SH-SY5Y (cell line): ENCODE data around the gene CELF2.

ENCODE experiments used
- GATA2 ChIP-seq: IDR thresholded peaks from 2 replicates; pipeline ENCODE4 v1.6.1; 2011; ENCODE audit warnings: mild to moderate bottlenecking, low read depth, low read length
- GATA3 ChIP-seq: IDR thresholded peaks from 2 replicates; pipeline ENCODE4 v1.6.1; 2011; ENCODE audit warnings: low read depth, mild to moderate bottlenecking, low read length, moderate library complexity

The CELF2 gene

GRCh38 chr10:11207560-11207844, 189.8 kb downstream of the CELF2 start:
- no peak for TF ChIP-seq GATA3

DNA sequence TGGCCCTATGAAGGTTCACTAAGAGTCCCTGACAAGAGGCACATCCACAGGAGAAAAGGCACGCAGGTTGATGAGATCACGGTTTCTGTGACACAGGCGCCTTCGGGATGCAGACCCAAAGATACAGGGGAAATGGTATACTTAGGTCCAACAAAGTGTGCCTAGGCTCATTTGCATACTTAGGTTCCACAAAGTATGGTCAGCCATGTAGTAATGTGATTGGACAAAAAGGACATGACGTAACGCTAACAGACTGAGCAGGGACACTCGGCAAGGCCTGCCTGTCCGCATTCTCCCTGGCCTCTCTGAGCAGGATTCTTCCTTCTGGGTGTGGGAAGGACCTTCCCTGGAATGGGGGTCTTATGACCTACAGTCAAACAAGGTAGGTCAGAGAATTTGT, 190.6 kb downstream of the CELF2 start:
- TF ChIP-seq GATA2 = no peak
- TF ChIP-seq GATA3 = no peak

DNA sequence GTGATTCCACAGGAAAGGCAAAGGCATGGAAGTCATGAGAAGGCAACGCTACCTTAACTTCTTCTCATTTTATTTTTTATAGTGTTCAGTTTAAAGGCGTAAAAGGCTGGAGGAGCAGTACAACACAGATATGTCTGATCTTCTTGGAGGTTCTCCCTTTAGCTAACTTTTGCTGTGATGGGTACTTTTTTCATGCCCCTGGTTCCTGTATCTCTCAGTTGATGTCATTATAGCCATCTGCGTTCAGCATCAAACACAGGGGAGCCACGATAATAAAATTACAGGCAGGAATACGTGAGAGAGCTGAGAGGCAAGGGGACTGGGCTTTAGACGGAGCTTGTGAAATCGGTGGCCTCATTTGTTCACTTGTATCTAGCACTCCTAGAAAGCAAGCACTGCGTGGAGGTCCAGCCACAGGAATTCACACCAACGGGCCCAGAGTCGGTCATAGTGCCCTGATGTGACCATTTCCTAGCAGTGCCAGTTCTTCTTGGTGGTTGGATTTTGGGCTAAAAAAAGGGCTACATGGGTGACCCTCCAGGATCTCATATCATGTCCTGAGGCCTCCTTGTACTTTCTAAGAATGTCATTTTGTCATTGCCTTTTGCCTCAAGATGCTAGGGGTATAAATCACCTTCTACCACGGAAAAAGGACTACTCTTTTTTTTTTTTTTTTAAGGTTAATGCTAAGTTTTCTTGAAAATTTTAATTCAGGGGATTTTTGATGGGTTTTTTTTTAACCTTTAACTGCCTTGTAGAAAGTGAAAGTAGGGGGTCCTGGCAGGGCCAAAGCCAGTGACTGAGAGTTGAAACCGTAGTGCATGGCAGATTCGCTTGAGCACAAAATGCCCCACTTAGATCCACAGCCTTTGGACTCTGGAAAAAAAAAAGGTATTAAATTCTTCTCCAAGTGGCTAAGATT, 191.5 kb downstream of the CELF2 start:
- no peak for TF ChIP-seq GATA3
- TF ChIP-seq GATA2 = no peak

DNA sequence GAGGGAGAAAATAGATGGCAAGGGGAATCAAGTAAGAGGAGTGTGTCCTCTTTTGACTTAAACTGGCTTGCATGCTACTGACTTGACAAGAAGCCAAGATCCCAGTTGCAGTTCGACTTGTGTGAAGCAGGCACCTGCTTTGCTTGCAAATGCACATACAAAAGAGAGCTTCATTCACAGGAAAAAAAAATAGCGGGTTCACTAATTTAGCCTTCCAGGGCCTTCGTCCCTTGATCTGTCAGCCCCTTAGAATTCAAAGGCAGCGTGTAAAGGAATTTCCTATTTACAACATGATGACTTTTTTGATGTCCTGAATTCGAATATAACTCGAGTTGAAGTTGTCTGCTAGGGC, 192.1 kb downstream of the CELF2 start:
- TF ChIP-seq GATA3 (no peak), GATA2 (no peak)

GRCh38 chr10:11210211-11210922, 192.7 kb downstream of the CELF2 start:
- TF ChIP-seq GATA3 (no peak), GATA2 (no peak)

GRCh38 chr10:11212288-11213085, 194.8 kb downstream of the CELF2 start:
- TF ChIP-seq GATA2 (no peak), GATA3 (no peak)

DNA sequence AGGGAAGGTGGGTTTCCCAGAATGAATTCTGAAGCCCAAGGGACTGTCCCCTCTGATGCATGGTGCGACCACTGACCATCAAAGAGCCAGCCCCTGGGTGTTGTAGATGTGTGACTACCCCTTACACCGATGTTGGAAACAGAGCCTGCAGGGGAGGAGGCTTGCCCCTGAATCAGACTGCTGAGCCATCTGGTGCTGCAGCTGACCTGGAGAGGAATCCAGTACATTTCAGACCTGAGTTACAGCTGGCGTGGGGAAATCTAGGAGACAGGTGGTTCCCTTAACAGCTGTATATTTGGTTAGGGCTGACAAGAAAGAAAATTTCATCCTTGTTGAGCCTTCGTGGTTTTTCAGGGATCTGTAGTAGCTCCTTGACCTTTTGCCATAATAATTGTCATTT, 195.5 kb downstream of the CELF2 start:
- TF ChIP-seq GATA3 = no peak
- no peak for TF ChIP-seq GATA2

- no peak for TF ChIP-seq GATA2
- TF ChIP-seq GATA3 = no peak
Measured at GRCh38 chr10:11214407-11214806, 196.7 kb downstream of the CELF2 start.

DNA sequence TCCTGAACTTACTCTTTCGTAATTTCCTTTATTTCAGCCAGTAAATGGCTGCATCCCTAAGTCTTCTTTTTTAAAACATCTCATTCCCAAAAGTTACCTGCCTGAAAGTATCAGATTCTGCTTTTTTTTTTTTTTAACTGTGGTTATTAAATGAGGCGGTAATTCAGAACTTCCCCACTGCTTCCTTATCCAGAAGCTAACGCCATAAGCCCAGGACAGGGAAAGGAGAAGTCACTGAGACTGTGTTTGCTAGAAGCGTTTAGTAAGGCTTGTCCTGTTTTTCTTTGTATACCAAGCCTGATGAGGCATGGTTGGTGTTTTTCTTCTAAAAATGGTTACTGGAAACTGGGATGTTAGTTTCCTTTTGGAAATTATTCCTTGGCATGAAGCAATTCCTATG, 197.8 kb downstream of the CELF2 start:
- TF ChIP-seq GATA2 (no peak), GATA3 (no peak)

DNA sequence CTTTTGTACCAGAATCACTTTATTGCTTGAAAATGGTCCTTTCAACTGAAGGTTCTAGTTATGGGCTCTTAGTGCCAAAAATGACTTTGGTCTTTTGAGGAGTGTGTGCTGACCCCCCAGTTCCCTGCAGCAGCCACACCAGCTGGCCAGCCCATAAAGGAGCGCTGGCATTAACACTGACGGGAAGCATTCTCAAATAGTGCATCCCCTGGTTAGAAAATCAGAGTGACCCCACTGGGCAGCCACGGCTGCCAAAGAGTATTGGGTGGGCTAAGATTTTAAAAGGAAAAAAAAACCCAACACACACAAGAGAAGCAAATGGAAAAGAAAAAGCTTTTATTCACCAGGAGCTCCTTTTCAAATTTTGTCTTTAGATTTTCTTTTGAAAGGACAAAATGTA, 199.8 kb downstream of the CELF2 start:
- TF ChIP-seq GATA3 (no peak), GATA2 (no peak)

GRCh38 chr10:11218395-11218794, 200.7 kb downstream of the CELF2 start:
- no peak for TF ChIP-seq GATA2
- TF ChIP-seq GATA3 = no peak

DNA sequence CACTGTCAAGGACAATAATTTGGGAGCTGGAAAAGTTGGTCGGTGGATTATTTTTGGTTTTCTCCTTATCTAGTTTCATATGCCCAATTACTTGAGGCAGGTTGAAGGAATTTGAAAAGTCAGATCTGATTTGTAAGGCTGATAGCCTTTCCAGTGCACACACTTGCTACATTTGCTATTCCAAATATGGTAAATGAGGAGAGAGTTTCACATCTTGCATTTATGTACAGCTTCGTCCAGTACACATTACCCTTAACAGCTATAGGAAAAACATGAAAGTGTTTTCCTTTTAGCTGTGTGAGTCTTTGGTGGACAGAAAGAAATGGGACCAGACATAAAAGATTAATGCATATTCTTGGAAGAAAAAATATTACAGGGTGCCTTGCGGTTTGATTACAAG, 201.8 kb downstream of the CELF2 start:
- no peak for TF ChIP-seq GATA3
- no peak for TF ChIP-seq GATA2

DNA sequence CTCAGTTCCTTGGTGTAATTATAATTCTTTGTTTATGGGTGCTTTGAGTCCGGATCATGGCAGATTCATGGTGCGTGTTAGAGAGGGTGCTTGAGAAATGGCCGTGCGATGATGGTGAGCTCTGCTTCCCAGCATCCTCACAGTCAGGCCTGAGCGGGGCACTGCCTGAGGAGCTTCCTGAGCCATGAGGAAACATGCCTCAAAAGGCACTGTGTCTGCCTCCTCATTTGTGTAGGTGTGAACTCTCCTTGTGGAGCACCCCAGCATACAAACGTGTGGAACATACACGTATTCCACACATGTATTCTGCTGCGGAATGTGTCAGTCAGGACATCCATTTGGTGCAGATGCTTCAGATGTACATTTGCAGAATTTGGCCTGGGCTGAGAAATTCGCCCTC, 205.4 kb downstream of the CELF2 start:
- no peak for TF ChIP-seq GATA2
- no peak for TF ChIP-seq GATA3

DNA sequence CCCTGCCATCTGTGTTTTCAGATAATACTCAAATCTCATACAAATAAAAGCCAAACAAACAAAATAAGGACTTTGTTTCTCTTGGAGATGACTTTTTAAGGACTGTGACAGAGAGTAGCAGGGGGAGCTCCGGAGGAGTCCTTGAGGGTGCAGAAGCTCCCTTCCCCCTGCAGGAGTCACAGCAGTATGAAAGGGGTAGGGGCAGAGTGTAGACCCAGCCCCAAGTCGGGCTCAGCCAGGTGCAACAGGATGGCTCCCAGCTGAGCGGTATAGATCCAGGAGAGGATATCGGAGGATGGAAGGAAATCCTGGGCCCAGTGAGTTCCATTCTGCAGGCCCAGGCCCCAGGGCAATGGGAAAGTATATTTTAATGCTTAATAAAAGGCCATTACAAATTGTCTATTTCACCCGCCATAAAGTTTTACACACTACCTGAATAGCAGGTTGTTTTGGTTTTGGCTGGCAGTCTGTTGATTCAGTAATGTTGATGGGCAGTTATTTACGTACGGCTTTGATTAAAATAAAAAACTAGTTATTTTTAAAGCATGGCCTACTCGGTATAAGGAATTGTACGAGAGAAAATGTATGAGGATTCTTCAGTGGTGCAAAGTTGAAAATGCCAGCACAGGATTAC, 206.0 kb downstream of the CELF2 start:
- TF ChIP-seq GATA3 (no peak), GATA2 (no peak)
